ENCODE results near the gene CD47. TPM values are rescaled to one million over a fixed set of nuclear protein-coding genes. Genes with fewer than 3 reads are reported as not detected.

CD47 gene
- polyA plus RNA-seq, 3 donors = 52.3 to 203 (median 173) TPM

DNA sequence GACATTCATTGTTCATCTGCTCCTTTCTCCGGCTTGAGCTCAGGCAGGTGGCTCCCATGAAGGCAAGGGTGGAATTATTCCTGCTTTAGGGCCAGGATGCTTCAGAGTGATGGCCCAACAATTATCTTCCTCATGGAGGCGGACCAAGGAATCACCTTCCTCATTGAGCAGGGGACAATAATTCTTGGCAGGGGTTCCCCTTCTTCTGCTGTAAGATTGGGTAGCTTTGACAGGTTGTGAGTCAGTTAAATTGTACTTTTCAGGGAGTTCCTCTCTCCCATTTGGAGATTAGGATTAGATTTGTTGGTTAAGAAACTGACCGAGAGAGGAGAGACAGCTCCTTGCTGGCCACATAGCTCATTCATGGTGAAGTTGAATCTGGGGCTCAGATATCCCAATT lies 31.4 kb upstream of the CD47 start:
- H3K9me3 Mint-ChIP-seq = peaks cover 0 to 2% (median 0%) of the 10 kb centered on the region in 7 donors
- no peaks in the 10 kb centered on the region for H3K36me3 Mint-ChIP-seq
- no peak overlapping the region for H3K27ac ChIP-seq (ENCODE audit: low read depth in 1 of 2, low read length in 2 of 2)
- TF ChIP-seq, protein P1, sequence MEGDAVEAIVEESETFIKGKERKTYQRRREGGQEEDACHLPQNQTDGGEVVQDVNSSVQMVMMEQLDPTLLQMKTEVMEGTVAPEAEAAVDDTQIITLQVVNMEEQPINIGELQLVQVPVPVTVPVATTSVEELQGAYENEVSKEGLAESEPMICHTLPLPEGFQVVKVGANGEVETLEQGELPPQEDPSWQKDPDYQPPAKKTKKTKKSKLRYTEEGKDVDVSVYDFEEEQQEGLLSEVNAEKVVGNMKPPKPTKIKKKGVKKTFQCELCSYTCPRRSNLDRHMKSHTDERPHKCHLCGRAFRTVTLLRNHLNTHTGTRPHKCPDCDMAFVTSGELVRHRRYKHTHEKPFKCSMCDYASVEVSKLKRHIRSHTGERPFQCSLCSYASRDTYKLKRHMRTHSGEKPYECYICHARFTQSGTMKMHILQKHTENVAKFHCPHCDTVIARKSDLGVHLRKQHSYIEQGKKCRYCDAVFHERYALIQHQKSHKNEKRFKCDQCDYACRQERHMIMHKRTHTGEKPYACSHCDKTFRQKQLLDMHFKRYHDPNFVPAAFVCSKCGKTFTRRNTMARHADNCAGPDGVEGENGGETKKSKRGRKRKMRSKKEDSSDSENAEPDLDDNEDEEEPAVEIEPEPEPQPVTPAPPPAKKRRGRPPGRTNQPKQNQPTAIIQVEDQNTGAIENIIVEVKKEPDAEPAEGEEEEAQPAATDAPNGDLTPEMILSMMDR (IDR thresholded peaks at IDR 0.05) = no peak
- WGBS (ENCODE audit: insufficient coverage) = no CpG with 5 or more reads among the region's 3 CpGs
- peak in 1 of 3 donors; percentile 57 for DNase-seq
- no peaks in the 10 kb centered on the region for H3K27me3 ChIP-seq (ENCODE audit: control insufficient read depth in 2 of 2, insufficient read depth in 2 of 2, low read length in 2 of 2)
- peaks cover 25 to 27% of the 10 kb centered on the region in 2 donors for H3K4me1 ChIP-seq (ENCODE audit: control insufficient read depth in 1 of 2, insufficient read depth in 2 of 2, low read length in 2 of 2)
- H3K36me3 ChIP-seq (replicated peaks in 1 of 2; ENCODE audit: control insufficient read depth in 1 of 2, insufficient read depth in 2 of 2, low read length in 2 of 2) = no peaks in the 10 kb centered on the region
- H3K79me2 ChIP-seq (ENCODE audit: insufficient read depth, low read length) = no peaks in the 10 kb centered on the region
- H3K4me3 Mint-ChIP-seq = no peak overlapping the region
- no peaks in the 10 kb centered on the region for H4K20me1 ChIP-seq (ENCODE audit: insufficient read depth, low read length)
- H3K27ac Mint-ChIP-seq = peak overlapping the region in 2 of 7 donors; percentile 81 to 83
- peaks cover 0 to 12% (median 0%) of the 10 kb centered on the region in 3 donors for H3K27me3 Mint-ChIP-seq (ENCODE audit: low read depth in 3 of 3)
- no peak overlapping the region for H2AFZ ChIP-seq (ENCODE audit: insufficient read depth, low read depth, low read length, poor library complexity, severe bottlenecking)
- no peak overlapping the region for H3K9ac ChIP-seq (ENCODE audit: insufficient read depth, low read length, poor library complexity, severe bottlenecking)
- H3K4me1 Mint-ChIP-seq = peaks cover 36% of the 10 kb centered on the region
- intact Hi-C loops (cut with micrococcal nuclease) = loop anchor here in 1 of 2 donors (5.0 kb wide), 1 partner anchor 100 kb away; the partner anchor contains the start of gene IFT57
- no peak overlapping the region for H3K4me3 ChIP-seq (replicated peaks in 1 of 3; ENCODE audit: low read depth in 2 of 3, low read length in 3 of 3)
- no peaks in the 10 kb centered on the region for H3K9me3 ChIP-seq (replicated peaks in 1 of 2; ENCODE audit: control insufficient read depth in 1 of 2, insufficient read depth in 1 of 2, low read length in 2 of 2)
- no peak overlapping the region for H3K4me2 ChIP-seq (replicated peaks; ENCODE audit: extremely low read depth, low read length, poor library complexity, severe bottlenecking)

DNA sequence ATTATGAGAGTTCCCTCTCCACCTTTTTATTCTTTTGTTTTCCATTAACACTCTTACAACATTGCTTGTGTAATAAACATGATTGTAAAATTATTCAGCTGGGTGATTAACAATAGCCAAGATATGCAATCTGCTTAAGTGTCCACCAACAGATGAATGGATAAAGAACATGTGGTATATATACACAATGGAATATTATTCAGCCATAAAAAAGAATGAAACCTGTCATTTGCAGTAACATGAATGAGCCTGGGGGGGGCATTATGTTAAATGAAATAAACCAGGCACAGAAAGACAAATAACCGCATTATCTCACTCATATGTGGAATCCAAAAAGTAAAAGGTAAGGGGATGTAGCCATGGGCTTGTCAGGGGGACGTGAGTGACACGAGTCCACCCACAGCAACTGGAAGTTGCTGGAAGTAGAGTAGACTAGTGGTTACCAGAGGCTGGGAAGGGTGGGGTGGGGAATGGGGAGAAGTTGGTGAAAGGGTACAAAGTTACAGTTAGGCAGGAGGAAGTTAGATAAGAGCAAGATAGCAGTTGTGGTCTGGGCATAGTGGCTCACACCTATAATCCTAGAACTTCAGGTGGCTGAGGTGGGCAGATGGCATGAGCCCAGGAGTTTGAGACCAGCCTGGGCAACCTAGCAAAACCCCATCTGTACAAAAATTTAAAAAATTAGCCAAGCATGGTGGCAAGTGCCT lies 28.7 kb upstream of the CD47 start:
- Mint-ChIP-seq H3K36me3 (no peaks in the 10 kb centered on the region), H3K4me1 (peaks cover 16% of the 10 kb centered on the region), H3K27me3 (ENCODE audit: low read depth in 3 of 3) (peaks cover 0 to 9% (median 0%) of the 10 kb centered on the region in 3 donors), H3K27ac (no peak overlapping the region), H3K9me3 (peaks cover 0 to 2% (median 0%) of the 10 kb centered on the region in 7 donors), H3K4me3 (no peak overlapping the region)
- Histone ChIP-seq H3K27ac (ENCODE audit: low read depth in 1 of 2, low read length in 2 of 2) (no peak overlapping the region), H3K9ac (ENCODE audit: insufficient read depth, low read length, poor library complexity, severe bottlenecking) (no peak overlapping the region), H2AFZ (ENCODE audit: insufficient read depth, low read depth, low read length, poor library complexity, severe bottlenecking) (no peak overlapping the region), H3K4me1 (ENCODE audit: control insufficient read depth in 1 of 2, insufficient read depth in 2 of 2, low read length in 2 of 2) (peaks cover 8 to 9% of the 10 kb centered on the region in 2 donors), H3K36me3 (replicated peaks in 1 of 2; ENCODE audit: control insufficient read depth in 1 of 2, insufficient read depth in 2 of 2, low read length in 2 of 2) (no peaks in the 10 kb centered on the region), H3K4me2 (replicated peaks; ENCODE audit: extremely low read depth, low read length, poor library complexity, severe bottlenecking) (no peak overlapping the region), H3K4me3 (replicated peaks in 1 of 3; ENCODE audit: low read depth in 2 of 3, low read length in 3 of 3) (no peak overlapping the region), H4K20me1 (ENCODE audit: insufficient read depth, low read length) (no peaks in the 10 kb centered on the region), H3K27me3 (ENCODE audit: control insufficient read depth in 2 of 2, insufficient read depth in 2 of 2, low read length in 2 of 2) (no peaks in the 10 kb centered on the region), H3K9me3 (replicated peaks in 1 of 2; ENCODE audit: control insufficient read depth in 1 of 2, insufficient read depth in 1 of 2, low read length in 2 of 2) (no peaks in the 10 kb centered on the region), H3K79me2 (ENCODE audit: insufficient read depth, low read length) (no peaks in the 10 kb centered on the region)
- DNase-seq = no peak
- TF ChIP-seq, protein P1 (IDR thresholded peaks at IDR 0.05) = no peak
- WGBS (ENCODE audit: insufficient coverage) = 48% methylated on average over 3 of the region's 3 CpGs
- intact Hi-C loops (cut with micrococcal nuclease) = loop anchor here in 1 of 2 donors (5.0 kb wide), 1 partner anchor 103 kb away; the partner anchor contains the start of gene IFT57
